ENCODE measurements around the gene TANGO2.

Gene TANGO2

DNA sequence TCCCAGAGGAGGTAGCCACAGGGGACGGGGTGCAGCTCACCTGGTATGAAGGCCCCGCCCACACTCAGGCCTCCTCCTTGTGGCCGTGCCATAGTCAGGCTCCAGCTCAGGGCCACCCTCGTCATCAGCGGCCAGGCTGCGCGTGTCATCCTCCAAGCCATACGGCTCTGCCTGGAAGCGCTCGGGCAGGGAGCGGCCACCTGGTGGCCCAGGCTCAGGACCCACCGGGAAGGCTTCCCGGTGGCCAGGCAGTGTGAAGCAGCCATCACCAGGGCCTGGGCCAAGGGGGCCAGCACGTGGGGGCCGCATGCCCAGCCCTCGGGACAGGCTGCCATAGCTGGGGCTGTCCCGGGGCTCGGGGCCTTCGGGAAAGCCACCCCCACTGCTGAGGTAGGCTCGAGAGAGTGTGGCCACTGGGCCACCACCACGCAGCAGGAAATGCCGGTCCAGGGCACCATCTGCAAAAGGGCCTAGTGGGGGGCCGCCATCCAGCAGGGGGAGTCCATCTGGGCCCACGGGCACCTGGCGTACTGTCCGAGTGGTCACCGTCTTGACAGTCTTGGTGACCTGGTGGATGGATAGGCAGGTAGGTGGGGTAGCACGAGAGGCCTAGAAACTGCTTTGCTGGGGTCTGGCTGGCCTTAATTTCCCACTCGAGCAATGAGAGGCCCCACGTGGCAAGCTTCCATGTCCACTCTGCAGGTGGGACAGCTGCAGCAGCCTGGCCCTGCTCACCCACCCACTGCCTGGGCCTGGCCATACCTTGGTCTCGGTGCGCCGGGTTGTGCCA lies 39.5 kb upstream of the TANGO2 start:
- TF ChIP-seq, protein P1, sequence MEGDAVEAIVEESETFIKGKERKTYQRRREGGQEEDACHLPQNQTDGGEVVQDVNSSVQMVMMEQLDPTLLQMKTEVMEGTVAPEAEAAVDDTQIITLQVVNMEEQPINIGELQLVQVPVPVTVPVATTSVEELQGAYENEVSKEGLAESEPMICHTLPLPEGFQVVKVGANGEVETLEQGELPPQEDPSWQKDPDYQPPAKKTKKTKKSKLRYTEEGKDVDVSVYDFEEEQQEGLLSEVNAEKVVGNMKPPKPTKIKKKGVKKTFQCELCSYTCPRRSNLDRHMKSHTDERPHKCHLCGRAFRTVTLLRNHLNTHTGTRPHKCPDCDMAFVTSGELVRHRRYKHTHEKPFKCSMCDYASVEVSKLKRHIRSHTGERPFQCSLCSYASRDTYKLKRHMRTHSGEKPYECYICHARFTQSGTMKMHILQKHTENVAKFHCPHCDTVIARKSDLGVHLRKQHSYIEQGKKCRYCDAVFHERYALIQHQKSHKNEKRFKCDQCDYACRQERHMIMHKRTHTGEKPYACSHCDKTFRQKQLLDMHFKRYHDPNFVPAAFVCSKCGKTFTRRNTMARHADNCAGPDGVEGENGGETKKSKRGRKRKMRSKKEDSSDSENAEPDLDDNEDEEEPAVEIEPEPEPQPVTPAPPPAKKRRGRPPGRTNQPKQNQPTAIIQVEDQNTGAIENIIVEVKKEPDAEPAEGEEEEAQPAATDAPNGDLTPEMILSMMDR (IDR thresholded peaks at IDR 0.05): no peak

DNA sequence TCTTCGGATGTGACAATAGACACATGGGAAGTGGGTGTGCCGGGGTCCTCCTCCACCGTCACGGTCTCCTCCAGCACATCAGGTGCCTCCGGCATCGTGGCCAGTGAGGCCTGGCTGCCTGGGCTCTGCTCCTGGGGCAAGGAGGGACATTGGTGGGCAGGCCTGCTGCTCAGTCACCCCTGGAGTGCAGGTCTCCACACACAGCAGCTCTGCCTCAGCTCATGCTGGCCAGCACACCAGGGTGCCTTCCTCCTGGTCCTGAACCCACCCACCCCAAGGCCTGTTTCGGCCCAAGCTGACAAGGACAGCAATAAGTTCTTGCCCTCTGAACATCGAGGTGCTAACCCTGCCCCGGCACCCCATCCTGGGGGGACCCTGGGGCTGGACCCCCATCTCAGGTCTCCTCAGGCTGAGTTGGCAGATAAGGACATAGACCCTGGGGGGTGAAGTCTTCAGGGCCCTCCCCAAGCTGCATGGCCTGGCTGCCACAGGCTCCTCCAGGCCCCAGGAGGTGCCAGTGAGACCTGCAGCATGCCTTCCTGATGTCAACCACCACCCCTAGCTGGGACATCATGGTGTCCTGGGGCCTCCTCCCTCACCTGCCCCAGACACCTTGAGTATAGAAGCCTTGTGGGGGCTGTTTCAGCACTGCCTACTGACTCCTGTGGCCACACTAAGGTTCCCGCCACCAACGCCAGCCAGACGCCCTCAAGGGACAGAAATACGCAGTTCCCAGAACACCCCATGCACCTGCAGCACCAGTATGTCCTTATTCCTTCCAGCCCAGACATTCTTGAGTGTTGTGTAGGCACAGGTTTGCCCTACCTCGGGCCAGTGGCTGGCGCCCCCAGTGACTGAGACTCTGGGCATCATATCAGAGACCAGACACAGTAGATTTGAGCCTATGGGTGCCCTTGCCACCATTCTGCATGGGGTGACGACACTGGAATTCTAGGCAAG lies 38.7 kb upstream of the TANGO2 start:
- TF ChIP-seq, protein P1 (IDR thresholded peaks at IDR 0.05): no peak

DNA sequence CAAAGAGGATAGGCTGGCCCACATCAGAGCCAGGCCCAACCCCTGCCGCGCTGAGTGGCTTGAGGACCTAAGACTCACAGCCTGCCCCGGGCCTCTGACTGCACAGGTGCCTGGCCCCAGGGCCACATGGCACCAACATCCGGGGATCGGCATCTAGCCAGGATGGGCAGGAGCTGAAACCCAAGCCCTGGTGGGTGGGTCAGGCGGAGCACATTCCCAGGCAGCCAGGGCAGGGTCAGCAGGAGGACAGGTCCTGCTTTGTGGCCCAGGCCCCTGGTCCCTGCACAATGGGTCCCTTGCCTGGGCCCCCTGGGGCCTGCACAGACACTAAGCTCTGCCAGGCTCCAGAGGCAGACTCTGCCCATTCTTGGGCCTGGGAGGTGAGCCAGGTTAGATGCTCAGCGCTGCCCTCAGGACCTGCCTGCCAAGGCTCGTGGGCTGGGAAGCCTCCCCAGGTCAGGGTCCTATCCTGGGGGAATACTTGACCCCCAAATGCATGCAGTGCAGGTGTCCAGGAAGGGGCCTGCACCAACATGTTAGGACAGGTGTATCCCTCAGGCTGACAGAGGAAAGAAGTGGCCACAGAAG lies 37.8 kb upstream of the TANGO2 start:
- TF ChIP-seq, protein P1 (IDR thresholded peaks at IDR 0.05): no peak

GRCh38 chr22:19983741-19984140 lies 37.2 kb upstream of the TANGO2 start:
- TF ChIP-seq, protein P1 (IDR thresholded peaks at IDR 0.05): no peak

GRCh38 chr22:19984201-19984753 lies 36.6 kb upstream of the TANGO2 start:
- TF ChIP-seq, protein P1 (IDR thresholded peaks at IDR 0.05): no peak

DNA sequence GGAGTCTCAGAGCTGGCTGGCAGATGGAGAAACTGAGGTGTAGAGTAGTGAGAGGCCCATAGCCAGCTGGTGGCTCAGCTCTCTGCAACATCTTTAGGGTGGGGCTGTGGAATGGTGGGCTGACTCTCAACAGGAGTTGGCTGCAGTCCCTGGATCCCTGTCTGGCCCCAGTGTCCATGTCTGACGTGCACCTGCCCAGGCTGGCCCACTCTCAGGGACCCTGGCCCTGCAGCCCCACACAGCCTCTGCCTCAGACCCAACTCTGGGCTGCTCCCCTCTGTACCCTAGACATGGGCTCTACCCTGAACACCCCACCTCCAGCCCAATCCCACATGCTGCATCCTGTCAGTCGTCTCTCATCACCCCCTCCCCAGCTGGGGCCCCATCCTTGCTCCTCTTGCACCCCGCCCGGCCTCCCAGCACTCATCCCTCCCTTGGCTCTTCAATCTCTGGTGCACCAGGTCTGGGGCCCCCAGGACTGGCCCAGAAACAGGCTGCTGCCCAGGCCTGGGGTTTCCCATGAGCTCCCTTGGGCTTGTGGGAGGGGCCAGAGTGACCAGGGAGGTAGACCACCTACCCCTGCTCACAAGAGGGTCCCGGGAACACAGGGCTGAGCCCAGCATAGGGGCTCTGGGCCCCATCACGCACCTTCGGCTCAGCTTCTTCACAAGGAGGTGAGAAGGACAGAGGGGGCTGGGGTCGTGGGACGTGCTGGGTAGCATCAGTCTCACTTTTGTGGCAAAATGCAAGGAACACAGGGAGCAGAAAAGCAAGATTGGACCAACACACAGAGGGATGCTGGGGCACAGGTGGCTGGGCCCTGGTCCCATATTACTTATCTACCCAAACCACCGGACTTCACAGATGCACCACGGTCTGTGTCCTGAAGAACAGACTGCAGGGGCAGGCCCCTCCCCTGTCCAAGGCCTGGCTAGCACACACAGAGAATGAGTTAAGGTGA lies 35.8 kb upstream of the TANGO2 start:
- TF ChIP-seq, protein P1 (IDR thresholded peaks at IDR 0.05): no peak

Data from LNCAP (cell line).